GM23338 (cell line): ENCODE measurements around the gene LUC7L. TPM values are rescaled to one million over a fixed set of nuclear protein-coding genes. Genes with fewer than 3 reads are reported as not detected.

ENCODE experiments used
- ATAC-seq: fragments of 200-7000 bp; cut with Tn5 transposase; 3 replicates; pipeline ENCODE4 v1.9.1; 2020
- DNase-seq: peaks from one replicate; pipeline ENCODE4 v3.0.0-alpha.2; 2015; ENCODE audit warnings: low spot score
- H2AFZ ChIP-seq: fragments of 200-600 bp; sonication (generic); 2 replicates; pipeline ENCODE4 v1.8.0; 2016; ENCODE audit warnings: antibody characterized with exemption, mild to moderate bottlenecking, moderate library complexity
- H3F3A ChIP-seq: fragments of 200-600 bp; sonication (generic); replicated peaks from 2 replicates; pipeline ENCODE4 v1.8.0; 2017; ENCODE audit warnings: antibody characterized with exemption, mixed run types, low read depth
- H3K27ac ChIP-seq: fragments of 200-600 bp; sonication (generic); 2 replicates; pipeline ENCODE4 v1.6.1; 2016; ENCODE audit warnings: low read depth
- H3K27me3 ChIP-seq: fragments of 200-600 bp; sonication (generic); 2 replicates; pipeline ENCODE4 v1.8.0; 2016; ENCODE audit warnings: mild to moderate bottlenecking, mixed run types, moderate library complexity; ENCODE audit not compliant: insufficient read depth
- H3K36me3 ChIP-seq: fragments of 200-600 bp; sonication (generic); 2 replicates; pipeline ENCODE4 v1.8.0; 2016; ENCODE audit warnings: mild to moderate bottlenecking; ENCODE audit not compliant: insufficient read depth
- H3K4me1 ChIP-seq: fragments of 200-600 bp; sonication (generic); 2 replicates; pipeline ENCODE4 v1.8.0; 2016; ENCODE audit warnings: mild to moderate bottlenecking, moderate library complexity; ENCODE audit not compliant: insufficient read depth
- H3K4me2 ChIP-seq: fragments of 200-600 bp; sonication (generic); 2 replicates; pipeline ENCODE4 v1.7.1; 2017; ENCODE audit warnings: mixed run types
- H3K4me3 ChIP-seq: fragments of 200-600 bp; sonication (generic); 2 replicates; pipeline ENCODE4 v1.6.1; 2016; ENCODE audit warnings: mixed run types
- H3K79me2 ChIP-seq: fragments of 200-600 bp; sonication (generic); replicated peaks from 2 replicates; pipeline ENCODE4 v1.8.0; 2017; ENCODE audit warnings: mild to moderate bottlenecking; ENCODE audit not compliant: insufficient read depth
- H3K9me2 ChIP-seq: fragments of 200-600 bp; sonication (generic); 2 replicates; pipeline ENCODE4 v1.8.0; 2017; ENCODE audit not compliant: insufficient read depth
- H4K20me1 ChIP-seq: fragments of 200-600 bp; sonication (generic); replicated peaks from 2 replicates; pipeline ENCODE4 v1.8.0; 2017; ENCODE audit warnings: mild to moderate bottlenecking; ENCODE audit not compliant: insufficient read depth
- H3K27ac Mint-ChIP-seq: 2 replicates; pipeline ENCODE4 v1.8.0; 2020; ENCODE audit warnings: inconsistent platforms, mild to moderate bottlenecking, moderate library complexity, mixed read lengths
- H3K27me3 Mint-ChIP-seq: 3 replicates; pipeline ENCODE4 v1.8.0; 2022; ENCODE audit warnings: low read depth, mild to moderate bottlenecking, moderate library complexity, mixed read lengths, inconsistent platforms; ENCODE audit not compliant: insufficient read depth, poor library complexity
- H3K36me3 Mint-ChIP-seq: 3 replicates; pipeline ENCODE4 v1.8.0; 2021; ENCODE audit warnings: low read depth, mild to moderate bottlenecking, inconsistent platforms, moderate library complexity, mixed read lengths
- H3K4me1 Mint-ChIP-seq: 3 replicates; pipeline ENCODE4 v1.8.0; 2020; ENCODE audit warnings: mild to moderate bottlenecking, inconsistent platforms, mixed read lengths
- H3K4me3 Mint-ChIP-seq: 3 replicates; pipeline ENCODE4 v1.8.0; 2021; ENCODE audit warnings: moderate library complexity, mild to moderate bottlenecking, inconsistent platforms, mixed read lengths
- H3K9me3 Mint-ChIP-seq: 3 replicates; pipeline ENCODE4 v1.8.0; 2020; ENCODE audit warnings: moderate library complexity, mild to moderate bottlenecking, inconsistent platforms, mixed read lengths
- EZH2phosphoT487 ChIP-seq: fragments of 200-600 bp; sonication (generic); IDR thresholded peaks from one replicate; pipeline ENCODE4 v1.8.1; 2018; ENCODE audit warnings: antibody characterized with exemption; ENCODE audit not compliant: unreplicated experiment
- JUNB ChIP-seq: IDR thresholded peaks from one replicate; pipeline ENCODE4 v1.6.1; 2016; ENCODE audit warnings: antibody characterized with exemption; ENCODE audit not compliant: unreplicated experiment
- ZNF114 ChIP-seq: fragments of 250-450 bp; sonication (Bioruptor Pico); IDR thresholded peaks from 2 replicates; pipeline ENCODE4 v1.5.0; 2020; ENCODE audit warnings: mild to moderate bottlenecking, moderate library complexity
- ZNF331 ChIP-seq: fragments of 250-450 bp; sonication (Bioruptor Pico); IDR thresholded peaks from 2 replicates; pipeline ENCODE4 v1.5.0; 2020; ENCODE audit warnings: low read depth, mild to moderate bottlenecking, moderate library complexity
- polyA plus RNA-seq: library from polyadenylated mRNA; unstranded; fragments of >200 nt; fragmentation: Nextera tagmentation; extraction: Ambion mirVana; gene quantifications from 2 replicates; pipeline ENCODE4 v1.2.1, GENCODE V29; 2016
- total RNA-seq: library from RNA; depleted of rRNA; stranded (reverse); fragments of >200 nt; shearing (Covaris generic); gene quantifications from 2 replicates; pipeline ENCODE4 v1.2.3, GENCODE V29; 2014
- TF ChIP-seq, protein P1 (sequence below): fragments of 250-450 bp; sonication (Bioruptor Pico); IDR thresholded peaks from 2 replicates; pipeline ENCODE4 v1.5.0; 2020; ENCODE audit warnings: mild to moderate bottlenecking, moderate library complexity

Gene LUC7L
- total and polyA plus RNA-seq, 2 experiments from 2014 or later = 114 to 151 TPM

- ATAC-seq (no peak), DNase-seq (no peak)
- no peaks in the 10 kb centered on the region for H3K36me3 ChIP-seq
- no peak overlapping the region for H3K27ac ChIP-seq
- 0 out of 2 replicates have a peak, but pooled peaks cover 4% of the 10 kb centered on the region for H3F3A ChIP-seq
- Mint-ChIP-seq H3K27me3 (peaks cover 10% of the 10 kb centered on the region), H3K9me3 (no peaks in the 10 kb centered on the region), H3K4me3 (no peak overlapping the region), H3K36me3 (peaks cover 9% of the 10 kb centered on the region; the same call in 2 of the 3 replicates), H3K4me1 (peaks cover 4% of the 10 kb centered on the region; the same call in 2 of the 3 replicates), H3K27ac (no peak overlapping the region)
- no peaks in the 10 kb centered on the region for H3K4me1 ChIP-seq
- peaks cover 6% of the 10 kb centered on the region for H4K20me1 ChIP-seq
- peaks cover 11% of the 10 kb centered on the region for H3K79me2 ChIP-seq
- H3K4me3 ChIP-seq = no peak overlapping the region
- H3K27me3 ChIP-seq = no peaks in the 10 kb centered on the region
- no peak overlapping the region for H3K4me2 ChIP-seq
- TF ChIP-seq, protein P1, sequence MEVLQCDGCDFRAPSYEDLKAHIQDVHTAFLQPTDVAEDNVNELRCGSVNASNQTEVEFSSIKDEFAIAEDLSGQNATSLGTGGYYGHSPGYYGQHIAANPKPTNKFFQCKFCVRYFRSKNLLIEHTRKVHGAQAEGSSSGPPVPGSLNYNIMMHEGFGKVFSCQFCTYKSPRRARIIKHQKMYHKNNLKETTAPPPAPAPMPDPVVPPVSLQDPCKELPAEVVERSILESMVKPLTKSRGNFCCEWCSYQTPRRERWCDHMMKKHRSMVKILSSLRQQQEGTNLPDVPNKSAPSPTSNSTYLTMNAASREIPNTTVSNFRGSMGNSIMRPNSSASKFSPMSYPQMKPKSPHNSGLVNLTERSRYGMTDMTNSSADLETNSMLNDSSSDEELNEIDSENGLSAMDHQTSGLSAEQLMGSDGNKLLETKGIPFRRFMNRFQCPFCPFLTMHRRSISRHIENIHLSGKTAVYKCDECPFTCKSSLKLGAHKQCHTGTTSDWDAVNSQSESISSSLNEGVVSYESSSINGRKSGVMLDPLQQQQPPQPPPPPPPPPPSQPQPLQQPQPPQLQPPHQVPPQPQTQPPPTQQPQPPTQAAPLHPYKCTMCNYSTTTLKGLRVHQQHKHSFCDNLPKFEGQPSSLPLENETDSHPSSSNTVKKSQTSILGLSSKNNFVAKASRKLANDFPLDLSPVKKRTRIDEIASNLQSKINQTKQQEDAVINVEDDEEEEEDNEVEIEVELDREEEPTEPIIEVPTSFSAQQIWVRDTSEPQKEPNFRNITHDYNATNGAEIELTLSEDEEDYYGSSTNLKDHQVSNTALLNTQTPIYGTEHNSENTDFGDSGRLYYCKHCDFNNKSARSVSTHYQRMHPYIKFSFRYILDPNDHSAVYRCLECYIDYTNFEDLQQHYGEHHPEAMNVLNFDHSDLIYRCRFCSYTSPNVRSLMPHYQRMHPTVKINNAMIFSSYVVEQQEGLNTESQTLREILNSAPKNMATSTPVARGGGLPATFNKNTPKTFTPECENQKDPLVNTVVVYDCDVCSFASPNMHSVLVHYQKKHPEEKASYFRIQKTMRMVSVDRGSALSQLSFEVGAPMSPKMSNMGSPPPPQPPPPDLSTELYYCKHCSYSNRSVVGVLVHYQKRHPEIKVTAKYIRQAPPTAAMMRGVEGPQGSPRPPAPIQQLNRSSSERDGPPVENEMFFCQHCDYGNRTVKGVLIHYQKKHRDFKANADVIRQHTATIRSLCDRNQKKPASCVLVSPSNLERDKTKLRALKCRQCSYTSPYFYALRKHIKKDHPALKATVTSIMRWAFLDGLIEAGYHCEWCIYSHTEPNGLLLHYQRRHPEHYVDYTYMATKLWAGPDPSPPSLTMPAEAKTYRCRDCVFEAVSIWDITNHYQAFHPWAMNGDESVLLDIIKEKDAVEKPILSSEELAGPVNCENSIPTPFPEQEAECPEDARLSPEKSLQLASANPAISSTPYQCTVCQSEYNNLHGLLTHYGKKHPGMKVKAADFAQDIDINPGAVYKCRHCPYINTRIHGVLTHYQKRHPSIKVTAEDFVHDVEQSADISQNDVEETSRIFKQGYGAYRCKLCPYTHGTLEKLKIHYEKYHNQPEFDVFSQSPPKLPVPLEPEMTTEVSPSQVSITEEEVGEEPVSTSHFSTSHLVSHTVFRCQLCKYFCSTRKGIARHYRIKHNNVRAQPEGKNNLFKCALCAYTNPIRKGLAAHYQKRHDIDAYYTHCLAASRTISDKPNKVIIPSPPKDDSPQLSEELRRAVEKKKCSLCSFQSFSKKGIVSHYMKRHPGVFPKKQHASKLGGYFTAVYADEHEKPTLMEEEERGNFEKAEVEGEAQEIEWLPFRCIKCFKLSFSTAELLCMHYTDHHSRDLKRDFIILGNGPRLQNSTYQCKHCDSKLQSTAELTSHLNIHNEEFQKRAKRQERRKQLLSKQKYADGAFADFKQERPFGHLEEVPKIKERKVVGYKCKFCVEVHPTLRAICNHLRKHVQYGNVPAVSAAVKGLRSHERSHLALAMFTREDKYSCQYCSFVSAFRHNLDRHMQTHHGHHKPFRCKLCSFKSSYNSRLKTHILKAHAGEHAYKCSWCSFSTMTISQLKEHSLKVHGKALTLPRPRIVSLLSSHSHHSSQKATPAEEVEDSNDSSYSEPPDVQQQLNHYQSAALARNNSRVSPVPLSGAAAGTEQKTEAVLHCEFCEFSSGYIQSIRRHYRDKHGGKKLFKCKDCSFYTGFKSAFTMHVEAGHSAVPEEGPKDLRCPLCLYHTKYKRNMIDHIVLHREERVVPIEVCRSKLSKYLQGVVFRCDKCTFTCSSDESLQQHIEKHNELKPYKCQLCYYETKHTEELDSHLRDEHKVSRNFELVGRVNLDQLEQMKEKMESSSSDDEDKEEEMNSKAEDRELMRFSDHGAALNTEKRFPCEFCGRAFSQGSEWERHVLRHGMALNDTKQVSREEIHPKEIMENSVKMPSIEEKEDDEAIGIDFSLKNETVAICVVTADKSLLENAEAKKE = no peak
- TF ChIP-seq ZNF331 (CRISPR knock-in tag) (no peak), EZH2phosphoT487 (no peak), ZNF114 (no peak)
- no peaks in the 10 kb centered on the region for H3K9me2 ChIP-seq
- no peak overlapping the region for H2AFZ ChIP-seq
These were observed 17.8 kb upstream of the LUC7L start for GRCh38 chr16:247027-247426.

DNA sequence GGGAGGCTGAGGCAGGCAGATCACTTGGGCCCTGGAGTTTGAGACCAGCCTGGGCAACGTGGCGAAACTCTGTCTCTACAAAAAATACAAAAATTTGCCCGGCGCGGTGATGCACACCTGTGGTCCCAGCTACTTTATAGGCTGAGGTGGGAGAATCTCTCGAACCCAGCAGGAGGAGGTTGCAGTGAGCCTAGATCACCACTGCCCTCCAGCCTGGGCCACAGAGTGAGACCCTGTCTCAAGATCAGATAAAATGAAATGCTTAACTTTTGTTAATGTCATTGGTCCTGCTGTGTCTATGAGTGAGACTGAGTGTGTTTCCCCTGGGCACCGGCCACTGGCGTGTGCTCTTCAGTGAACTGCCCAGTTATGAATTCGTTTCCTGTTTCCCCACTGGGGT, 15.9 kb upstream of the LUC7L start:
- Histone ChIP-seq H3F3A (0 out of 2 replicates have a peak, but pooled peaks cover 4% of the 10 kb centered on the region), H3K27me3 (no peaks in the 10 kb centered on the region), H3K4me1 (no peaks in the 10 kb centered on the region), H3K4me3 (no peak overlapping the region), H3K36me3 (no peaks in the 10 kb centered on the region), H4K20me1 (peaks cover 6% of the 10 kb centered on the region), H3K27ac (no peak overlapping the region), H3K4me2 (no peak overlapping the region), H3K9me2 (no peaks in the 10 kb centered on the region), H2AFZ (no peak overlapping the region), H3K79me2 (peaks cover 29% of the 10 kb centered on the region)
- H3K27ac Mint-ChIP-seq = no peak overlapping the region
- H3K4me1 Mint-ChIP-seq = peaks cover under 1% of the 10 kb centered on the region; the same call in 2 of the 3 replicates
- no peaks in the 10 kb centered on the region; the same call in 2 of the 3 replicates for H3K36me3 Mint-ChIP-seq
- ATAC-seq (no peak), DNase-seq (no peak)
- H3K27me3 Mint-ChIP-seq = peaks cover 11% of the 10 kb centered on the region
- H3K4me3 Mint-ChIP-seq = no peak overlapping the region
- no peak for TF ChIP-seq JUNB
- no peaks in the 10 kb centered on the region for H3K9me3 Mint-ChIP-seq
